HEK293T (cell line): ENCODE data around the gene PGM1.
A peak's percentile ranks its signal among the peaks of the same experiment; 100 is the strongest.

Experiments used
- BHLHE40 ChIP-seq: fragments of 450-650 bp; IDR thresholded peaks from 2 replicates; pipeline ENCODE4 v1.6.1; 2016; ENCODE audit warnings: mild to moderate bottlenecking, moderate library complexity, borderline replicate concordance
- CTBP1 ChIP-seq: fragments of 450-650 bp; IDR thresholded peaks from 2 replicates; pipeline ENCODE4 v1.6.1; 2016; ENCODE audit warnings: borderline replicate concordance
- FOXA1 ChIP-seq: fragments of 450-650 bp; IDR thresholded peaks from 2 replicates; pipeline ENCODE4 v1.6.1; 2016; ENCODE audit warnings: mild to moderate bottlenecking
- FOXM1 ChIP-seq: fragments of 450-650 bp; IDR thresholded peaks from 2 replicates; pipeline ENCODE4 v1.6.1; 2017; ENCODE audit warnings: mild to moderate bottlenecking, borderline replicate concordance
- HDGF ChIP-seq: fragments of 450-650 bp; IDR thresholded peaks from 2 replicates; pipeline ENCODE4 v1.6.1; 2017; ENCODE audit warnings: antibody characterized with exemption, borderline replicate concordance
- NFRKB ChIP-seq: fragments of 450-650 bp; IDR thresholded peaks from 2 replicates; pipeline ENCODE4 v1.6.1; 2016; ENCODE audit warnings: mild to moderate bottlenecking, moderate library complexity
- PKNOX1 ChIP-seq: fragments of 450-650 bp; IDR thresholded peaks from 2 replicates; pipeline ENCODE4 v1.6.1; 2016
- SP1 ChIP-seq: fragments of 450-650 bp; IDR thresholded peaks from 2 replicates; pipeline ENCODE4 v1.6.1; 2017

- TF ChIP-seq FOXA1 (no peak), FOXM1 (no peak), PKNOX1 (peak; percentile 69), HDGF (no peak), SP1 (no peak), CTBP1 (no peak), BHLHE40 (no peak), NFRKB (no peak)
These were observed 78.3 kb downstream of the PGM1 start for GRCh38 chr1:63671514-63671913.
